Transverse colon (tissue), 3 donors: Measurements from ENCODE around the gene SLC9A4.

Experiments
- POLR2A ChIP-seq: fragments of 450-650 bp; IDR thresholded peaks from one replicate; pipeline ENCODE4 v1.6.1; 2016; ENCODE audit warnings: antibody characterized with exemption, mild to moderate bottlenecking, moderate library complexity
- POLR2AphosphoS5 ChIP-seq, 3 donors: sonication (generic); formaldehyde crosslinking; IDR thresholded peaks; one replicate each; pipeline ENCODE4 v1.6.1; 2016; ENCODE audit warnings: antibody characterized with exemption in 3 of 3

GRCh38 chr2:102444233-102444632, 28.8 kb upstream of the SLC9A4 start:
- TF ChIP-seq POLR2AphosphoS5 (IDR thresholded peaks at IDR 0.05) (no peak), POLR2A (no peak)
